Activated CD8-positive, alpha-beta T cell treated with anti-CD3 and anti-CD28 coated beads for 36 hours (primary cell): Measurements from ENCODE around the gene AGL. TPM values are rescaled to one million over a fixed set of nuclear protein-coding genes. Genes with fewer than 3 reads are reported as not detected.

Experiments used
- ATAC-seq: fragments of 200-7000 bp; cut with Tn5 transposase; one replicate; pipeline ENCODE4 v1.10.0; 2021; ENCODE audit warnings: mild to moderate bottlenecking, moderate library complexity
- CTCF ChIA-PET: fragments of 350-600 bp; sonication (Branson Sonifier 250); formaldehyde crosslinking; loops from one replicate; lab custom pipeline; 2021; ENCODE audit warnings: antibody characterized with exemption; lab: Charles Lee
- POLR2A ChIA-PET: fragments of 350-600 bp; sonication (Branson Sonifier 250); formaldehyde crosslinking; loops from one replicate; lab custom pipeline; 2021; ENCODE audit warnings: antibody characterized with exemption; lab: Charles Lee
- DNase-seq: peaks from one replicate; pipeline ENCODE4 v3.0.0-alpha.2; 2020
- H3K27ac Mint-ChIP-seq: one replicate; pipeline ENCODE4 v1.8.0; 2021; ENCODE audit warnings: mild to moderate bottlenecking, mixed read lengths
- H3K27me3 Mint-ChIP-seq: one replicate; pipeline ENCODE4 v1.8.0; 2021; ENCODE audit warnings: mixed read lengths
- H3K36me3 Mint-ChIP-seq: one replicate; pipeline ENCODE4 v1.8.0; 2021; ENCODE audit warnings: low read depth, mixed read lengths
- H3K4me1 Mint-ChIP-seq: one replicate; pipeline ENCODE4 v1.8.0; 2021; ENCODE audit warnings: low read depth, mixed read lengths
- H3K4me3 Mint-ChIP-seq: one replicate; pipeline ENCODE4 v1.8.0; 2021; ENCODE audit warnings: mild to moderate bottlenecking, moderate library complexity, mixed read lengths
- H3K9me3 Mint-ChIP-seq: one replicate; pipeline ENCODE4 v1.8.0; 2021; ENCODE audit warnings: mixed read lengths
- intact Hi-C: fragments of 100-400 bp; cut with micrococcal nuclease; formaldehyde crosslinking; loops from one replicate; pipeline ENCODE4 v1.10.0; 2022
- total RNA-seq, 2 experiments: library from RNA; stranded (reverse); gene quantifications; one replicate each; pipeline ENCODE4 v1.2.3, GENCODE V29; 2021
- TF ChIP-seq, protein P1 (sequence below): fragments of 200-600 bp; IDR thresholded peaks from one replicate; pipeline ENCODE4 v1.8.0; 2022; ENCODE audit warnings: antibody characterized with exemption, mild to moderate bottlenecking

Gene AGL
- 10 to 100 TPM; 14.2 to 14.5 TPM for total RNA-seq

- intact Hi-C loops: no loop called here
Measured at GRCh38 chr1:99849744-99850458, at the start of gene AGL. TSS of gene AGL (plus strand) at chr1:99850361. CDS start at chr1:99851043, 682 bp downstream.

GRCh38 chr1:99801584-99801983 is 48.6 kb upstream of the AGL start:
- Mint-ChIP-seq H3K27me3 (peaks cover 8% of the 10 kb centered on the region), H3K4me1 (no peaks in the 10 kb centered on the region), H3K27ac (no peak overlapping the region), H3K9me3 (no peaks in the 10 kb centered on the region), H3K36me3 (no peaks in the 10 kb centered on the region), H3K4me3 (no peak overlapping the region)
- TF ChIP-seq, protein P1, sequence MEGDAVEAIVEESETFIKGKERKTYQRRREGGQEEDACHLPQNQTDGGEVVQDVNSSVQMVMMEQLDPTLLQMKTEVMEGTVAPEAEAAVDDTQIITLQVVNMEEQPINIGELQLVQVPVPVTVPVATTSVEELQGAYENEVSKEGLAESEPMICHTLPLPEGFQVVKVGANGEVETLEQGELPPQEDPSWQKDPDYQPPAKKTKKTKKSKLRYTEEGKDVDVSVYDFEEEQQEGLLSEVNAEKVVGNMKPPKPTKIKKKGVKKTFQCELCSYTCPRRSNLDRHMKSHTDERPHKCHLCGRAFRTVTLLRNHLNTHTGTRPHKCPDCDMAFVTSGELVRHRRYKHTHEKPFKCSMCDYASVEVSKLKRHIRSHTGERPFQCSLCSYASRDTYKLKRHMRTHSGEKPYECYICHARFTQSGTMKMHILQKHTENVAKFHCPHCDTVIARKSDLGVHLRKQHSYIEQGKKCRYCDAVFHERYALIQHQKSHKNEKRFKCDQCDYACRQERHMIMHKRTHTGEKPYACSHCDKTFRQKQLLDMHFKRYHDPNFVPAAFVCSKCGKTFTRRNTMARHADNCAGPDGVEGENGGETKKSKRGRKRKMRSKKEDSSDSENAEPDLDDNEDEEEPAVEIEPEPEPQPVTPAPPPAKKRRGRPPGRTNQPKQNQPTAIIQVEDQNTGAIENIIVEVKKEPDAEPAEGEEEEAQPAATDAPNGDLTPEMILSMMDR: no peak
- ChIA-PET POLR2A (no interaction called here), CTCF (no interaction called here)
- intact Hi-C loops: loop anchor here (10.0 kb wide), 2 partner anchors 333 to 553 kb away; partner anchors contain the start of genes CDC14A, SASS6 and TRMT13
- ATAC-seq (no peak), DNase-seq (no peak)

More at GRCh38 chr1:99849744-99850458, at the start of gene AGL:
- H3K4me1 Mint-ChIP-seq: peaks cover 25% of the 10 kb centered on the region
- peaks cover 17% of the 10 kb centered on the region for H3K36me3 Mint-ChIP-seq
- TF ChIP-seq, protein P1: no peak
- no peaks in the 10 kb centered on the region for H3K9me3 Mint-ChIP-seq
- H3K27ac Mint-ChIP-seq: peak within 1 kb of the TSS; percentile 91
- CTCF ChIA-PET: interaction anchor here (1.3 kb wide), 1 partner anchor 8 kb away, joined by 3 read pairs; no protein-coding TSS in a partner anchor
- DNase-seq (peak; percentile 90), ATAC-seq (peak; percentile 98)
- POLR2A ChIA-PET: interaction anchor here (1.5 kb wide), 1 partner anchor 64 kb away, joined by 4 read pairs; no protein-coding TSS in a partner anchor
- H3K4me3 Mint-ChIP-seq: peak within 1 kb of the TSS; percentile 95
- H3K27me3 Mint-ChIP-seq: no peaks in the 10 kb centered on the region

DNA sequence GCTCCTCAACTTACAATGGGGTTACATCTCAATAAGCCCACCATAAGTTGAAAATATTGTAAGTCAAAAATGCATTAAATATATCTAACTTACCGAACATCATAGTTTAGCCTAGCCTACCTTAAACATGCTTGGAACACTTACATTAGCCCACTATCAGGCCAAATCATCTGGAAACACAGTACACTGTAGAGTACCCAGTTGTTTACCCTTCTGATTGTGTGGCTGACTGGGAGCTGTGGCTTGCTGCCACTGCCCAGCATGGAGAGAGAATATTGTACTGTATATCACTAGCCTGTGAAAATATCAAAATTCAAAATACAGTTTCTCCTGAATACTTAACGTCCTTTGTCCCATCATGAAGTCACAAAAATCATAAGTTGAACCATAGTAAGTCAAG is 43.3 kb upstream of the AGL start:
- H3K4me3 Mint-ChIP-seq: no peak overlapping the region
- H3K27ac Mint-ChIP-seq: no peak overlapping the region
- H3K27me3 Mint-ChIP-seq: peaks cover 9% of the 10 kb centered on the region
- ChIA-PET CTCF (interaction anchor here (1.0 to 1.8 kb wide), 2 partner anchors 653 to 689 kb away, joined by 3 to 4 read pairs; no protein-coding TSS in a partner anchor), POLR2A (no interaction called here)
- DNase-seq: no peak
- intact Hi-C loops: loop anchor here (5.0 to 10.0 kb wide), 5 partner anchors 230 to 1060 kb away; partner anchors contain the start of genes CDC14A, SASS6 and TRMT13
- no peaks in the 10 kb centered on the region for H3K36me3 Mint-ChIP-seq
- TF ChIP-seq, protein P1: no peak
- peaks cover 18% of the 10 kb centered on the region for H3K4me1 Mint-ChIP-seq
- H3K9me3 Mint-ChIP-seq: no peaks in the 10 kb centered on the region
- no peak for ATAC-seq

DNA sequence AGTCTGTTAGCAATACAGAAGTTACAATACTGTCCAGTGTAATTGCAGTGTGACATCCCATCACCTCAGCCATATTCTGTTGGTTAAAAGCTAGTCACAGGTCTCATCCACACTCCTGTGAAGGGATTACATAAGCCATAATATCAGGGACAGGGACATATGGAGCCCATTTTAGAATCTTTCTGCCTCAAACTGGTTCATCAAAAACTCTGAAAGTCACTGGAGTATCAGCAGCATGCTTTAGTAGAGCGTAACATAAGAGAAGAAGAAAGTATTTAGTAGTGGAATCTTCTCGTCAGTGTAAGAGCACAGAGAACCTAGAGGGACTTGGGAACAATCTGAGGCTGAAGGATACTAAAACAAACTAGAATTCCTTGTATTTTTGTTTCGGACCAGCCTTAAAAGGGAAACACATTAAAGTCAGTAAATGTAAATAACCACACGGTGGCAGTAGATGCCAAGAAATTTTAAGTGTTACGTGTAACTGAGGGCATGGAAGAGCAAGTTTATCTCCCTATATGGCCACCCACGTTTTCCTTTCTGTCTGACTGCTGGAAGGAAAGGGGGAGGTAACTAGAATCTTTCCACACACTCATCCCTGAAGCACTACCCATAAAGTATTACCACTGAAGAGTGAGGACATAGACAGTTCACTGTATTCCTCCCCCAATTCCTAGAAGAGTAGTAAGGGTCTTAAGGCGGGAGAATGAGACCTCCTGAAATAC is 41.6 kb upstream of the AGL start:
- no peaks in the 10 kb centered on the region for H3K36me3 Mint-ChIP-seq
- H3K9me3 Mint-ChIP-seq: no peaks in the 10 kb centered on the region
- intact Hi-C loops: loop anchor here (5.0 to 10.0 kb wide), 5 partner anchors 229 to 1059 kb away; partner anchors contain the start of genes CDC14A, SASS6 and TRMT13
- DNase-seq (peak; percentile 45), ATAC-seq (peak; percentile 84)
- peaks cover 18% of the 10 kb centered on the region for H3K4me1 Mint-ChIP-seq
- H3K4me3 Mint-ChIP-seq: peak overlapping the region; percentile 5
- POLR2A ChIA-PET: no interaction called here
- H3K27ac Mint-ChIP-seq: peak overlapping the region; percentile 58
- H3K27me3 Mint-ChIP-seq: peaks cover 13% of the 10 kb centered on the region
- TF ChIP-seq, protein P1: peak; percentile 77
- CTCF ChIA-PET: interaction anchor here (1.0 kb wide), 1 partner anchor 458 kb away, joined by 3 read pairs; the partner anchor contains the start of gene RTCA
